DMS 273 (cell line): ENCODE results near the gene DNER.
A peak's percentile ranks its signal among the peaks of the same experiment; 100 is the strongest.

Experiments
- DNase-seq: peaks from one replicate; lab custom pipeline; 2025; ENCODE audit not compliant: unreplicated experiment; lab: John Stamatoyannopoulos, UW

The DNER gene

DNA sequence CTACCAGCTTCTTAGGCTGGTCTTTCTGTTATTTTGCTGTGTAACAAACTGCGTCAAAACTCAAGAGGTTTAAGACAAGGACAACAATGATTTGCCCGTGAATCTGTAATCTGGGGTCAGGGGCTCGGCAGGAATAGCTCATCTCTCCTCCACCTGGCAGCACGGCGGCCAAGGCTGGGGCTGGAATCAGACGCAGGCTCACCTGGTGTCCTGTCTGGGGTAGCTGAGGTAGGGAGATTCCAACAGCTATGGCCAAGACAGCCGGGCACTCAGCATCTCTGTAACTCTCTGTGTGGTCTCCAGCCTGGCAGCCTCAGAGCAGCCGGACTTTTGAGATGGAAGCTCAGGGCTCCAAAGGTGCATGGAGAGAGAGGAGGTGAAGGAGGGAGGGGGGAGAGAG is 42.3 kb downstream of the DNER start:
- no peak for DNase-seq

GRCh38 chr2:229669841-229670240 is 44.5 kb downstream of the DNER start:
- DNase-seq, result no peak

GRCh38 chr2:229666811-229667210 is 47.5 kb downstream of the DNER start:
- no peak for DNase-seq

- no peak for DNase-seq
These were observed 49.2 kb downstream of the DNER start for GRCh38 chr2:229665158-229665557.

GRCh38 chr2:229661478-229661877 is 52.9 kb downstream of the DNER start:
- no peak for DNase-seq

DNA sequence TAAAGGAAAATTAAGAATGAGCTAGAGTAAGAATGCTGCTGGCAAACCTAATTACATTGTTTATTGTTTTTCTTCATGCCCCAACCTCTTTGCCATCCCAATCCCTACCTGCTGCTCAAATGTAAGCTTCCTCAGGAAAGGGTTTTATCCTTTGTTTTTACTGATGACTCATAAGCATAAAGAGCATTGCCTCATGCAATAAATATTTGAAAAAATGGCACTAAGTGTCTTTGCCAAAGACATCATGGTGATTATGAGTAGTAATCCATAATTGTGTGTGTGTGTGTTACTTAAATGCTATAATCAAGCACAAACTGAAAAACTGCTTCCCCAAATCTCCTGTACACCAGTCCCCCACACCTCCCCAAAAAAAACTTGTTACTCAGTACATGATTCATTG is 53.4 kb downstream of the DNER start:
- no peak for DNase-seq

DNA sequence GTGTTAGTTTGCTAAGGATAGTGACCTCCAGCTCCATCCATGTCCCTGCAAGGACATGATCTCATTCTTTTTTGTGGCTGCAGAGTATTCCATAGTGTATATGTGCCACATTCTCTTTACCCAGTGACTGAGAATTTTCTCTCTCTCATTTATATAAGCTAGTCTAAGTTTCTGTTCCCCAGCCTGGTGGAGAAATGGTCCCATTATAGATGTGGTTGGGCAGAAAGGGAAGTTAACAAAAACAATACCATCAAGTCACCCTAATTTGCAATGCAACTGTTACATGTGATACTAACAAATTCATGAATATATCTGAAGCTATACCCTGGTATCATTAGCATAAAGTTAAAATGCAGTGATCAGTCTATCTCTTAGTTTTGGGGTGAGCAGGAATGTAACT is 54.0 kb downstream of the DNER start:
- no peak for DNase-seq

DNA sequence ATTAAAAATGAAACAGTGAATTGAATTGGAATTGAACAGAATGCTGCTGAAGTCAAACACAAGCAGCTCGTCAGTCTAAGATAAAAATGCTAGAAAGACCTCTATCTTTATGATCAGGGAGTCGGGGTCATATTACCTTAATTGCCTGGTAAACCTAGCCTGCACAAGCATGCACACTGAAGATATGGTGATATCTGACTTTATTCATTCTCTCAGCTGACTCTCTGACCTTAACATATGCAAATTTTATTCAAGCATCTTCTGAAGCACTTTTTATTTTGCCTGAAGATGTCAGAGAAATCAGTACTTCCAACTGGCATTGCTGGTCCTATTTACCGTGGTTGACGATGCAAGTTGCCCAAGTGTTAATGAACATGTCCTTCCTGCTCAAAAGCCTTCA is 56.4 kb downstream of the DNER start:
- no peak for DNase-seq

GRCh38 chr2:229654437-229654836 is 59.9 kb downstream of the DNER start:
- DNase-seq, result no peak

GRCh38 chr2:229653531-229653930 is 60.8 kb downstream of the DNER start:
- DNase-seq, result no peak

- DNase-seq, result no peak
These were observed 61.6 kb downstream of the DNER start for GRCh38 chr2:229652796-229653195.

DNA sequence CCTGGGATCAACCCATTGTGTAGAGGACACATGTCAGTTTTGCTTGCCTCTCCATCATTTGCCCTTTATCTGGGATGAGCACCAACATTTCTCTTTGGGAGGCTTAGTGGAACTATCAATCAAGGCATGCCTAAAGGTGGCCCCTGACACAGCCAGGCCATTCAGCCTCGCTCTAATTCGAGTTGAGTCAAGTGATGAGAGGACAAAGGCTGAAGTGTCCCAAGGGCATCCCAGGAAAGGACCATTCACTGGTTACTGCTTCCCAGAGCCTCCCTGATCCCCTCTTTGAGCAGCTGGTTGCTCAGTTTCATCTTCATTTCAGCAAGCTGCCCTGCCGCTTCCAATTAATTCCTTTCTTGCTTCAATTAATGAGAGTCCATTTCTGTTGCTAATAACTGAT is 63.5 kb downstream of the DNER start:
- no peak for DNase-seq

- no peak for DNase-seq
These were observed 64.3 kb downstream of the DNER start for GRCh38 chr2:229650059-229650458.

DNA sequence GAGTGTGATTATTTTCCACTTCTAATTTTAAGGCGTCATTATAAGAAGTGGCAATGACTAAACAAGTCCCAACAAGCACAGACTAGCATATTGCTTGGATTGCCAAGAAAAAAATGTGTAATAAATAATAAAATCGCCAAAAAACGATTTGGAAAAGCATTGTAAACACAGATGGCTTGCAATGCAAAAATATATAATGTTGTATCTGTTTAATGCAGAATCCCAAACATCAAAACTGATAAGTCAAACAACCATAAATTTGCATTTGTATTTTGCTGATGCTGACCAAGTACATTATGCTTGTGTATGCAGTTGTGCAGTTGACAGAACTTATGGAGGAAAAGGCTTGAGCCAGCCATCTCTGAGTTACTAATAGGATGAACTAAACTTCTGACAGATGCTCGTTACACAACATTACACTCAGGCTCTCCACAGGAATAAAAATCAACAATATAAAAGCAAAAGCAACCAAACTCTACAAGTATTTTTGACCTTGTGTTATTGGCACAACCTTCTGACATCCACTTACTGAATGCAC is 68.1 kb downstream of the DNER start:
- no peak for DNase-seq

- DNase-seq, result no peak
These were observed 72.0 kb downstream of the DNER start for GRCh38 chr2:229642371-229642770.

GRCh38 chr2:229641676-229642075 is 72.7 kb downstream of the DNER start:
- no peak for DNase-seq

- no peak for DNase-seq
These were observed 73.7 kb downstream of the DNER start for GRCh38 chr2:229640636-229641035.

GRCh38 chr2:229636571-229636970 is 77.8 kb downstream of the DNER start:
- no peak for DNase-seq

- DNase-seq, result no peak
These were observed 79.0 kb downstream of the DNER start for GRCh38 chr2:229635371-229635680.

DNA sequence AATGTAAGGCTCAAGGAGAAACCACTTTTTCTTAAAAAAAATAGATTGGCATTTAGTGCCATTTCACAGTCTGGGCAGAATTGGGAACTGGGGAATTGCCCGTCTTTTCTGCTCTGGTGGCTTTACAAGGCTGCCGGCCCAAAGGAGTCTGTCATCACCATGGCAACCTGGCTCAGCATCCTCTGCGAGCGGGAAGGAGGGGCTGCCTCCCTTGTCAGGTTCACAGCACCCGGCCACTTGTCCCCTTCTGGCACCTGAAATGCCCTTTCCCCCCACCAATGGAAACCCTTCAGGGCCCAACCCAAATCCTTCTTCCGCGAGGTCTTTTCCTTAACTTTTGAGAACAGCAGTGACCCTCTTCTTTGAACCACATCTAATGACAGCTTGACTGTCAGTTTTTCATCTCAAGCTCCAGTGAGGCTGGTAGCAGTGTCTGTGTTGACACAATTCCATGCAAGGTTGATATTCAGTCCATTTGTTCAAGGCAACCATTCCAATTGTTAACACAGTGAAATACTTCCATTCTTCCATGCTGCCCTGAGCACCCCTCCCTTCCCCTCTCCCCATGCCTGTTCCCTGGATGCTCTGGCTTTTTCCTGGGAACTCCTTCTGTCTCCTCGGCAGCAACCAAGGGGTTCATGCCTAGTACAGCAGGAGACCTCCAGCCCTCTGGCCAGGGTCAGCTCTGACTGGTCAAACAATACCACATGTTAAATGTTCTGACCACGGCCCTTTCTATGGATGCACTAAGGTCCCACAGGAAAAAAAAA is 79.6 kb downstream of the DNER start:
- peak; percentile 9 for DNase-seq

DNA sequence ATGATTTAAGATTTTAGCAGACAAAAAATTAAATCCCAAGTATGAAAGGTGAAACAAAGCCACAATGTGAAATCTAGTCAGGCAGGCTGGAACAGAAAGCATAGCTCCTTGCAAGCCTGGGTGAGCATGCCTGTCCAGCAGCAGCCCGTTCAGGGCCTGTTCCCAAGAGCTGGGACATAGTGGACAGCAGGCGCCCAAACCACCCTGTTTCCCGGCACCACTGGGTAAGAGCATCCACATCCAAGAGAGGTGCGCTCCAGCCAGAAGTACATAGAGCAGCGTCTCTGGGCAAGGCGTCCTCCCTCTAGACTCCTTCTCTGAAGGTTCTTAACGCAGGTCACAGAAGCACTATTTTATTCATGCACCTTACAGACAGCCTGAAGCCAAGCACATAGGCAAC is 80.8 kb downstream of the DNER start:
- DNase-seq, result no peak

DNA sequence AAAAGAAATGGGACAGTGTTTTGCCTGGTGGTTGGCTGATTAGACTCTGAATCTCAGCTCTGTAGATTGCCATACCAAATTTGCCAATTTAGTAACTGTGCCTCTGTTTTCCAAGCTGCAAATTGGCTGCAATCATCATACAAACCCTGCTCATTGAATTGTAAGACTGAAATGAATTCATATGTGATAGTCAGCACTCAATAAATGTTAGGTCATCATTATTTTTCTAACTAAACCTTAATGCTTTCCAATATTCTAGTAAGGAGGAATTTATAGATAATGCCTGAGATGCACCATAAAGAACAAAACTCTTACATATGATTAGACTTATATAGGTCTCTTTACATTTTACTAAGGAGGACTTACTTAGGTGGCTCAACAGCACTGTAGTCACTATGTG is 85.3 kb downstream of the DNER start:
- DNase-seq, result no peak

DNA sequence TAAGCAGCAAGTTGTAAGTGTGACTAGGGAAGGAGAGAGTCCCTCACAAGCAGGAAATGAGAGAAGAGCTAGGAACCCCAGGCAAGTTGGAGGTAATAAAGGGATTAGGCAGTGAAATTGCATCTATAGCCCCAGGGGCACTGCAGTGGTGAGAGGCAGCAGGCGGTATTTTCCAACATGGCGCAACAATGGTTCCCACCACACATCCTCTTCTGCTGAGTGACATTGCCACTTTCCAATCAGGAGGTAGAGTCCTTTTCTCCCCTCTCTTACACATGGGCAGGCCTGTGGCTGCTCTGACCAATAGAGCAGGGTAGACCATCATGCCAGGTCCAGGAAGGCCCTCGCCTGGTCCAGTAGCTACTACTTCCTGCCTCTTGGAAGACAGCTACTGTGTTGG is 86.6 kb downstream of the DNER start:
- no peak for DNase-seq
